Fibroblast of skin of abdomen (primary cell): ENCODE results near the gene SLC7A5. TPM values are rescaled to one million over a fixed set of nuclear protein-coding genes. Genes with fewer than 3 reads are reported as not detected.
"Not testable (repeated sequence)": the region's sequence is repeated elsewhere in the genome, so short reads cannot be mapped to it uniquely, and the experiment has no call there.

ENCODE experiments used
- DNase-seq: peaks from one replicate; pipeline ENCODE4 v3.0.0-alpha.2; 2013
- polyA plus RNA-seq, 2 experiments: library from polyadenylated mRNA; unstranded; fragments of 120-200 nt; gene quantifications; one replicate each; pipeline ENCODE4 v1.2.1, GENCODE V29; 2013; ENCODE audit not compliant: insufficient read length in 2 of 2

SLC7A5 gene
- polyA plus RNA-seq (2013, experiment 1 of 2; ENCODE audit: insufficient read length) = 272 TPM
- polyA plus RNA-seq (2013, experiment 2 of 2; ENCODE audit: insufficient read length) = 279 TPM

GRCh38 chr16:87869061-87869878 is at the start of gene SLC7A5:
SLC7A5 (minus strand) TSS chr16:87869507; CDS start chr16:87869422, 85 bp downstream.
- peak; percentile 90 for DNase-seq

DNA sequence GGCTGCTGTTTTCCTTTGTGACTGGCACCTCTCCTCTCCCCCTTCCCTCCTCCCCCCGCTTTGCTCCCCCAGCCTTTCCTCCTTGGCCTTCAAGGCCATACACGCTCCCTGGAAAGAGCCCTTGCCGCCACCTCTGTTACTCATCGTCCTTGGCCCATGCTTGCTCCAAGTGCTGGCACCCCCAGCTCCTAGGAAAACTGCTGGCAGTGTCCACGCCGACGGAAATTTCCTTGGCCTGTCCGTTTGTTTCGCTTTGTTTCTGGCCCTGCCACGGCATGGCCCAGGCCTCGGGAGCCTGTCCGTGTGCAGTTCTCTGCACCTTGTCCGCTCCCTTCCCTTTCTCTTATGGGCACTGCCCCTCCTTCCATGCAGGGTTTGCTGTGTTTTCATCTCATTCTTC is 49.0 kb upstream of the SLC7A5 start:
- no peak for DNase-seq

DNA sequence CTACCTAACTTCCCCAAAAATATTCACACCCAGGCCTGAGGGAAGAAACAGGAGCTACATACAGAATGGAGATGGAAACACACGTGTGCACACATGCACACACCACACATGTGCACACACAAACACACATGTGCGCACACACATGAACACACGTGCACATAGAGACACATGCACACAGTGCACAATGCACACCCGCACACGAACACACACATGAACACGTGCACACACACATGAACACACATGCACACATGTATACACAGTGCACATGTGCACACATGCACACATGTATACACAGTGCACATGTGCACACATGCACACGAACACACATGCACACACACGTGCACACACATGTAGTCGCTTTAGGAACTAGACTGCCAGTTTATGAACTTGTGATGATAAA is 48.2 kb upstream of the SLC7A5 start:
- DNase-seq = no peak

GRCh38 chr16:87914812-87915211 is 45.5 kb upstream of the SLC7A5 start:
- no peak for DNase-seq

DNA sequence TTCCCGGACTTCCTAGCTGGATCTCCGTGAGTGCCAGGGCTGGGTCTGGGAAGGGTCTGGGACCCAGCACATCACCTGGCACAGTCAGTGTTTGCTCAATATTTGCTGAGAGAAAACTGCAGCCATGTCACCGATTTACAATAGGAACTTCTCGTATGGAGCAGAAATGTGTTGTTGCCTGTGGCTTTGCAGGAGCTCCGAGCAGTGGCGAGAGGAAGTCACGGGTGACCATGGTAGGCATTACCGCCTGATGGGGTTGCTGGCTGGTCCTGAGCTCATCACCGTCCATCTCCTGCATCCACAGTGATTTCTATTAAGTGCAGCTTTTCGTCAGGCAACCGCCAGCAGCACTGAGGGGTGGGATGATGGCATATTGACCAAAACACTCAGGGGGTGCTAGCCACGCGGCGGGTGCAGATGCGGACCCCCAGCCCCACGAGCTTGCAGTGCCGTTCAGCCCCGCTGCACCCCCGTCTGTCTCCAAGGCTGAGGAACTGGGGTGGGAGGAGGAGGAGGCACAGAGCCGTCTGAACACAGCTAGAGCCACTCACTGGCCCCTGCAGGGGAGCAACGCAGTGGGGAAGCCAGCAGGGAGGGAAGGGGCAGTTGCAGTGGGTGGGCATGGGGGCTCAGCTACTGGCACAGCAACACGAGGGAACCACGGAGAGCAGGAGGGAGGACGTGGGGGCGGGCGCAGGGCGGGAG is 44.9 kb upstream of the SLC7A5 start:
- DNase-seq = not testable (repeated sequence)

DNA sequence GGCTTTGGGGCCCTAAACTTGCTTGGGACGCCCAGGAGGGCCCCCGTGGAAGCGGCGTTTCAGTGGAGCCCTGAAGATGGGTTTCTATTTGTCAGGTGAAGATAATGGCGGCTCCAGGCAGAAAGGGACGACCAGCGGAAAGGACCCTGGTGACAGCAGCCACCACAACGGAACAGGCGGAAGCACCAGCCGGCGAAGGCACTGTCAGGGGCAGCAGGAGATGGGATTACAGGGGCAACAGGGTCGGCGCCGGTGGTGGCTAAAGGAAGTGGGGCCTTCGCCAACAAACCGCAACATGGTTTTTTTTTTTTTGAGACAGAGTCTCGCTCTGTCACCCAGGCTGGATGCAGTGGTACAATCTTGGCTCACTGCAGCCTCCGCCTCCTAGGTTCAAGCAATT is 43.4 kb upstream of the SLC7A5 start:
- not testable (repeated sequence) for DNase-seq

GRCh38 chr16:87911106-87911763 is 41.9 kb upstream of the SLC7A5 start:
- peak; percentile 51 for DNase-seq

DNA sequence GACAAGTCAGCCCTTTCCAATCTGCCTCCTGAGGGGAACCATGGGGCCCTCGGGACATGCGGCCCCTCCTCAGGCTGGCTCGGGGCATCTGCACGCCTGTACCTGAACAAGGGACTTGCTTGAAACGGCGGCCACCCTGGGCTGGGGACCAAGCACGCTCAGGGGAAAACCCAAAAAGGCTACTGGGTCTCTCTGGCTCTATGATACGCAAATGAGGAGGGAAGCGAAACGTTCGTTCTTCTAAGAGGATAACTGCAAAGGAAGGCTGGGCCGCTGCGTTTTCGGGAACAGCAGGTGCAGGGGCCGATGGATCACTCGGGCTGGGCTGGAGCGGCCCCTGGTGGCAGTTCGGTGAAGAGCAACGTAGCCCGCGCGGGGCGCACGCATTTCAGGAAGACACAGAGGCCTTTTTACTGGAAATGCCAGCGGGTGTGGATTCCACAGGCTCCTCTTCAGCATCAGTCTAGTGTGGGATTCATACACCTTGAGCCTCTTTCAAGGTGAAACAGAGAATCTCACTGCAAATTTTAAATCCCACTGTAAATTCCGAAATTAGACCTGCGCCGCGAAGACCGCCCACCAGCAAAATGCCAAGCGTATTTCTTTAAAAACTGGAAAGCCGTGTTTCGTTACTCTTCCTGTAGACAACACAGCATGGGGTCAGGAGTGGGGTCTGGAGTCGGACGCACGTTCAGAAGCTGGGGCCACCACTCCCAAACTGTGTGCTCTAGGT is 40.1 kb upstream of the SLC7A5 start:
- peak; percentile 61 for DNase-seq

- DNase-seq = not testable (repeated sequence)
These were observed 38.8 kb upstream of the SLC7A5 start for GRCh38 chr16:87908101-87908500.

DNA sequence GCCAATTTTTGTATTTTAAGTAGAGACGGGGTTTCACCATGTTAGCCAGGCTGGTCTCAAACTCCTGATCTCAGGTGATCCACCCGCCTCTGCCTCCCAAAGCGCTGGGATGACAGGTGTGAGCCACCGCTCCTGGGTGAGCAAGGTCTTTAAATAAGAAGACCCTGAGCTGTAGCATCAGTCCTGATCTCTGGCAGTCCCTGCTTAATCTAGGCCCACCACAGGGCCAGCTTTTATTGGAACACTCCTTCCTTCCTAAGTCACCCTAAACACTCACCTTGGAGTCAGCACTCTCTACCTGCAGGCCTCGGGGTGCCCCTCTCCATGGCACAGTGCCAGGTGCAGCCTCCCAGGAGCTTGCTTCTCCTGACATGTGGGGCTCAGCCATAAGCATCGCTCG is 36.2 kb upstream of the SLC7A5 start:
- not testable (repeated sequence) for DNase-seq

- not testable (repeated sequence) for DNase-seq
These were observed 35.7 kb upstream of the SLC7A5 start for GRCh38 chr16:87904963-87905362.

- not testable (repeated sequence) for DNase-seq
These were observed 31.2 kb upstream of the SLC7A5 start for GRCh38 chr16:87900489-87900888.

DNA sequence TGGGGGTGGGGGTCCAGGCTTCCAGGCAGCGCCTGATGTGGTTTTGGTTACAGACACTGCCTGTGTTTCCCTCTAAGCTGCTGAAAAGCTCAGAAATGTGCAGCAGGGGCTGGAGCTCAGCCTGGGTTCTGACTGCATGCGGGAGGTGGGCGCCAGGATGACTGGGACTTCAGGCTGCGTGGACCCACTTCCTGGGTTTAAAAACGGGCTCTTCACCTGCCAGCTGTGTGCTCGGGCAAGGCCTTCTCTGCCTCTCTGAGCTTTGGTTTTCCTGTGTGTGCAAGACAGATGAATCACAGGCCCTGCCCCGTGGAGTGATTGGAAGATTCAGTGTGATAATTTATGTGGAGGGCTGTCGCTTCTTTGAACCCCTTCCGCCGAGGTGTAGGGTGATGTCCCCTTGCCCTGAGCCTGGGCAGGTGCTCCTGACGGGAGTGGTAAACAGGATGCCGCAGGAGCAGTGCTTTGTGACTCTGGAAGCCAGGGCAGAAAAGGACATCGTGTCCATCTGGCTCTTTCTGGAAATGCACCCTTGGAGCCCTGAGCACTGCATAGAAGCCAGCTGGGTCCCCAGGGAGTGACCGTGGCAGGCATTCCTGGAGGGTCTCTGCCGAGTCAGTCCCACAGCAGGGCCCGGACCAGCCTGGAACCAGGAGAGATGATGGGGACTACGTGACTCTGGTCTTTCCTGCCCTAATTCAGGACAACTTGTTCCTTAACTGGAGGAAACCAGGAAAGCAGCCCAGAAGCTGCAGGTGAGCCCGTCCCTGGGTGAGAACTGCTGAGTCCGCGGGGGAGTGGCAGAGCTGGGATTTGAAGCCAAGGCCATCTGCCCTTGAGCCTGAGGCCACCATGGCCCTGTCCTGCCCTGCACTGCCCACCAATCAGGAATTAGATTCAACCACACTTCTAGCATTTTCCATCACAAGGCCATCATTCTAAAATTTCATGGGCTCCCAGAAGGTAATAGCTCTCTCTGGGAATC is 28.5 kb upstream of the SLC7A5 start:
- DNase-seq = peak; percentile 21

- DNase-seq = not testable (repeated sequence)
These were observed 27.7 kb upstream of the SLC7A5 start for GRCh38 chr16:87896924-87897520.

- DNase-seq = peak; percentile 62
These were observed 27.0 kb upstream of the SLC7A5 start for GRCh38 chr16:87896176-87896890.

DNA sequence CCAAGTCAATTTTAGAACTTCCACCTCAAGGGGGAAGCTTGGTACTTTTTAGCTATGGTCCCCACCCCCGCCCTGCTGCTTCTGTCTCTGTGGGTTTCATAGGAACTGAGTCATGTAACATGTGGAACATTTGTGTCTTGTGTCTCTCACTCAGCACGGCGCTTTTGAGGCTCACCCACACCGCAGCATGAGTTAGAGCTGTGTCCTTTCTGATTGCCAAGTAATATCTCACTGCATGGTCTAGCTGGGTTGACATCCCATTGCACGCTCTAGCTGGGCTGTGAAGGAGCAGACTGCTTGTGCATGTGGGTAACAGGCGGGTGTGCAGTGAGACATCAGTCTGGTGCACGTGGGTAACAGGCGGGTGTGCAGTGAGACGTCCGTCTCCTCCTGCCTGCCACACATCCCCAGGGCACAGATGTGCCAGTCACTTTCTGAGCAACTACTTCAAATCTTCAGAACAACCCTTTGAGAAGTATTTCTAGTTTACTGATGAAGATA is 26.4 kb upstream of the SLC7A5 start:
- peak; percentile 93 for DNase-seq

DNA sequence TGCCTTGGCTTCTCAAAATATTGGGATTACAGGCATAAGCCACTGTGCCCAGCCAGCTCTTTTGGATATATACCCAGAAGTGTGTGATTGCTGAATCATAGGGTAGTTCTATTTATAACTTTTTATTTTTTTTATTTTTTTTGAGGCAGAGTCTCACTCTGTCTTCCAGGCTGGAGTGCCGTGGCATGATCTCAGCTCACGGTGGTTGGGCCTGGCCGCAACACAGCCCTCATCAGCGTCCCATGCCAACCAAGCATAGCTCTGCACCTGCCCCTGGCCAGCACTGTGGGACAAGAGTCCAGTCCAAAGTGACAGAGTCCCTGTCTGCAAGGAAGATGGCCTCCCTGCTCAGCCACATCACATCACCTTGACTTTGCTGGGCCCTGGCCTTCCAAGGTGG is 24.7 kb upstream of the SLC7A5 start:
- DNase-seq = peak; percentile 32

DNA sequence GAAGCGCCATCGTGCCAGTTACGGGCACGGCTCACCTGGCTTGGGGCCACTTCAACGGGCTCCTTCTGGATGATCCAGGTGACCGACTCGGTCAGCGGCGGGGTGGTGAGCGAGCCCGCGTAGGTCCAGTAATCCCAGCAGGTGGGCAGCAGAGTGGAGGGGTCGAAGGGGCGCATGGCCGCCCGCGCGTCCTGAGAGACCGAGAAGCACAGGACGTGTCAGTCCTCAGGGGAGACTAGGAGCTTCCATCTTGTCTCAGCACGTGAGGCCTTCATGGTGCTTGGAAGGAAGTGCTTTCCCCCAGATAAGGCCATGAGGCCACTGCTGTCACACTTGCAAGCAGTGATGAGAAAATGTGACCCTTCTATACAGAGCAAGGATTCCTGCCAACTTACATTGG is 22.5 kb upstream of the SLC7A5 start:
- DNase-seq = no peak

DNA sequence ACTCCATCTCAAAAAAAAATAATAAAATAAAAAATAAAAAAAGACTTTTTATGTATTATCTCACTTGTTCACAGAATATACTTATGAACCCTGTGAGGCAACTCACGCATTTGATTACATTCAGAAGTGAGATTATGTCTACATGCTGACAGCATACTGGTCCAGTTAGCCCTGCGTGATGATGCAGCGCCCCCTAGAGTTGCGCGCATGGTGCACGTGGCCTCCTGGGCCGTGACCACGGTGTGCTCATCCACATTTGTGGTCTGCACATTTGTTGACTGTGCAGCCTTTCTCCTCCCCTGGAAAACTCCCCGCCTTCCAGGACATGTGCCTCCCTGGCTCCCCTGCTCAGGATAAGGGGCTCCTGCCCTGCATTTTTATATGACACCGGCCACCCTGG is 20.5 kb upstream of the SLC7A5 start:
- DNase-seq = not testable (repeated sequence)

- DNase-seq = not testable (repeated sequence)
These were observed 19.0 kb upstream of the SLC7A5 start for GRCh38 chr16:87888346-87888745.
